ENCODE measurements around the gene RAB25.

The RAB25 gene

GRCh38 chr1:156104065-156104810 lies 43.3 kb downstream of the RAB25 start:
- peak; percentile 88 to 89 for DNase-seq

GRCh38 chr1:156104861-156105832 lies 44.2 kb downstream of the RAB25 start:
- no peak for DNase-seq

GRCh38 chr1:156106624-156107488 lies 45.9 kb downstream of the RAB25 start:
- DNase-seq: no peak

GRCh38 chr1:156108057-156108456 lies 47.1 kb downstream of the RAB25 start:
- DNase-seq: no peak

GRCh38 chr1:156108664-156109241 lies 47.8 kb downstream of the RAB25 start:
- DNase-seq: no peak

- DNase-seq: no peak
Measured at GRCh38 chr1:156110252-156110651, 49.3 kb downstream of the RAB25 start.

GRCh38 chr1:156111355-156111962 lies 50.5 kb downstream of the RAB25 start:
- no peak for DNase-seq

- DNase-seq: no peak
Measured at GRCh38 chr1:156112276-156113137, 51.5 kb downstream of the RAB25 start.

GRCh38 chr1:156113282-156113950 lies 52.5 kb downstream of the RAB25 start:
- DNase-seq: no peak

- peak; percentile 85 to 88 for DNase-seq
Measured at GRCh38 chr1:156114101-156114918, 53.4 kb downstream of the RAB25 start, which contains the start of gene LMNA. TSS of gene LMNA (plus strand) at chr1:156114711. CDS start at chr1:156114919, 208 bp downstream.

GRCh38 chr1:156114919-156115513 lies 54.1 kb downstream of the RAB25 start:
- DNase-seq: no peak

- DNase-seq: peak in 1 of 2 donors; percentile 39
Measured at GRCh38 chr1:156115514-156116374, 54.8 kb downstream of the RAB25 start.

- DNase-seq: peak in 1 of 2 donors; percentile 21
Measured at GRCh38 chr1:156116731-156117130, 55.8 kb downstream of the RAB25 start.

- peak in 1 of 2 donors; percentile 30 for DNase-seq
Measured at GRCh38 chr1:156117414-156118176, 56.6 kb downstream of the RAB25 start.

- DNase-seq: peak in 1 of 2 donors; percentile 33
Measured at GRCh38 chr1:156118177-156118868, 57.4 kb downstream of the RAB25 start.

- peak; percentile 51 to 73 for DNase-seq
Measured at GRCh38 chr1:156119503-156120209, 58.7 kb downstream of the RAB25 start.

All from CD4-positive, alpha-beta T cell treated with Interleukin-4 for 1 hour (primary cell).